ENCODE results near the gene LRTM1.

The LRTM1 gene

GRCh38 chr3:54914180-54914579 is 13.7 kb downstream of the LRTM1 start:
- TF ChIP-seq CTCF (IDR thresholded peaks at IDR 0.05; ENCODE audit: extremely low read depth, missing control alignments): no peak
- no peak for DNase-seq (ENCODE audit: low spot score)

GRCh38 chr3:54909191-54909590 is 18.7 kb downstream of the LRTM1 start:
- TF ChIP-seq CTCF (IDR thresholded peaks at IDR 0.05; ENCODE audit: extremely low read depth, missing control alignments): no peak
- no peak for DNase-seq (ENCODE audit: low spot score)

GRCh38 chr3:54906763-54907162 is 21.1 kb downstream of the LRTM1 start:
- DNase-seq (ENCODE audit: low spot score): no peak
- no peak for TF ChIP-seq CTCF (IDR thresholded peaks at IDR 0.05; ENCODE audit: extremely low read depth, missing control alignments)

GRCh38 chr3:54905920-54906319 is 21.9 kb downstream of the LRTM1 start:
- DNase-seq (ENCODE audit: low spot score): no peak
- no peak for TF ChIP-seq CTCF (IDR thresholded peaks at IDR 0.05; ENCODE audit: extremely low read depth, missing control alignments)

- DNase-seq (ENCODE audit: low spot score): no peak
- TF ChIP-seq CTCF (IDR thresholded peaks at IDR 0.05; ENCODE audit: extremely low read depth, missing control alignments): no peak
These were observed 22.5 kb downstream of the LRTM1 start for GRCh38 chr3:54905261-54905888.

GRCh38 chr3:54901906-54902685 is 25.8 kb downstream of the LRTM1 start:
- no peak for DNase-seq (ENCODE audit: low spot score)
- TF ChIP-seq CTCF (IDR thresholded peaks at IDR 0.05; ENCODE audit: extremely low read depth, missing control alignments): no peak

GRCh38 chr3:54900838-54901591 is 26.8 kb downstream of the LRTM1 start:
- no peak for TF ChIP-seq CTCF (IDR thresholded peaks at IDR 0.05; ENCODE audit: extremely low read depth, missing control alignments)
- DNase-seq (ENCODE audit: low spot score): no peak

All from GM20000 (cell line).